SK-N-DZ (cell line): ENCODE results near the gene NACA. TPM values are rescaled to one million over a fixed set of nuclear protein-coding genes. Genes with fewer than 3 reads are reported as not detected.
"Not testable (repeated sequence)": the region's sequence is repeated elsewhere in the genome, so short reads cannot be mapped to it uniquely, and the experiment has no call there.

Experiments used
- DNase-seq: peaks from one replicate; pipeline ENCODE4 v3.0.0-alpha.2; 2015; ENCODE audit warnings: low spot score
- polyA plus RNA-seq, 2 experiments: library from polyadenylated mRNA; depleted of rRNA; stranded (reverse); fragments of >200 nt; gene quantifications; 2 replicates each; pipeline ENCODE4 v1.2.3, GENCODE V29; 2014

NACA gene
- polyA plus RNA-seq (2014; cell fraction: cytosol; rRNA removed) = 2,275 and 2,660 TPM in 2 replicates
- polyA plus RNA-seq (2014; cell fraction: nucleus; rRNA removed) = 1,144 and 1,499 TPM in 2 replicates

- peak; percentile 98 for DNase-seq
Measured at GRCh38 chr12:56724972-56725722, at the start of gene NACA. TSS of gene NACA (minus strand) at chr12:56725299. CDS start at chr12:56724521, 778 bp downstream.

GRCh38 chr12:56773113-56773512, 48.0 kb upstream of the NACA start:
- no peak for DNase-seq

GRCh38 chr12:56772625-56773024, 47.5 kb upstream of the NACA start:
- no peak for DNase-seq

- DNase-seq = no peak
Measured at GRCh38 chr12:56769868-56770267, 44.8 kb upstream of the NACA start.

- no peak for DNase-seq
Measured at GRCh38 chr12:56768424-56768823, 43.3 kb upstream of the NACA start.

- no peak for DNase-seq
Measured at GRCh38 chr12:56766535-56766934, 41.4 kb upstream of the NACA start.

GRCh38 chr12:56763753-56764657, 38.9 kb upstream of the NACA start:
- DNase-seq = no peak

- DNase-seq = no peak
Measured at GRCh38 chr12:56761812-56762211, 36.7 kb upstream of the NACA start.

- DNase-seq = no peak
Measured at GRCh38 chr12:56760460-56760859, 35.4 kb upstream of the NACA start.

GRCh38 chr12:56759263-56759908, 34.3 kb upstream of the NACA start:
- DNase-seq = no peak

- DNase-seq = no peak
Measured at GRCh38 chr12:56758728-56759262, 33.7 kb upstream of the NACA start.

- DNase-seq = not testable (repeated sequence)
Measured at GRCh38 chr12:56757971-56758370, 32.9 kb upstream of the NACA start.

GRCh38 chr12:56753566-56753965, 28.5 kb upstream of the NACA start:
- DNase-seq = no peak

- peak; percentile 91 for DNase-seq
Measured at GRCh38 chr12:56751712-56752598, 26.9 kb upstream of the NACA start, which contains the start of gene PRIM1. TSS of gene PRIM1 (minus strand) at chr12:56752323. CDS start at chr12:56752298, 25 bp downstream.

- DNase-seq = not testable (repeated sequence)
Measured at GRCh38 chr12:56750596-56750995, 25.5 kb upstream of the NACA start.

- no peak for DNase-seq
Measured at GRCh38 chr12:56749853-56750252, 24.8 kb upstream of the NACA start.

- DNase-seq = no peak
Measured at GRCh38 chr12:56749359-56749758, 24.3 kb upstream of the NACA start.

- DNase-seq = no peak
Measured at GRCh38 chr12:56728139-56728861, 3.2 kb upstream of the NACA start.

GRCh38 chr12:56726196-56726675, 1.1 kb upstream of the NACA start:
- not testable (repeated sequence) for DNase-seq

GRCh38 chr12:56725723-56726102, 614 bp upstream of the NACA start:
- no peak for DNase-seq
